T-helper 1 cell treated with Interleukin-12 subunit alpha and Interleukin-12 subunit beta and Interleukin-4 antibody, amounts not matched to agents 30 ng/mL and 1 ng/mL, for 36 hours (primary cell): ENCODE data around the gene ERG28. TPM values are rescaled to one million over a fixed set of nuclear protein-coding genes. Genes with fewer than 3 reads are reported as not detected.
"Not testable (repeated sequence)": the region's sequence is repeated elsewhere in the genome, so short reads cannot be mapped to it uniquely, and the experiment has no call there.

Source experiments
- intact Hi-C: fragments of 100-400 bp; cut with micrococcal nuclease; formaldehyde crosslinking; loops from one replicate; pipeline ENCODE4 v1.15.1; 2024
- total RNA-seq: library from RNA; stranded (reverse); gene quantifications from 2 replicates; pipeline ENCODE4 v1.2.3, GENCODE V29; 2022

The ERG28 gene
- total RNA-seq, 1 donor from 2014 or later = 20.2 TPM

DNA sequence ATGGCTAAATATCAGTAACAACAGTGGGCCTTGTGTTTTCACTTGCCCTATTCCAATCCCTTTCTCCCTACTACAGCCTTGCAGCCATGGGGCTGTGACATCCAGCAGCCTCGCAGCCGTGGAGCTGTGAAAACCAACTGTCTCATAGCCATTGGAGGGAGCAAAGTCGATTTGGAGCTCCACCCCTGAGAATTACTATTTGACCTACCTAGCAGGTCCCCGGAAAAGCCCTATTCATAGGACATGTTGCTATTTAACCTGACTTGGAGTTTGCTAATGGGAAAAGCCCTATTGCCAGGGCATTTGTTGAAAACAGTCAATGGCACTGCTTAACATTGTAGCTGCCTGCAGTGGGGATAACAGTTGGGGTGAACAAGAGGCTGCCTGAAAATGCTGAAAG is 33.3 kb downstream of the ERG28 start:
- intact Hi-C loops = no loop called here

DNA sequence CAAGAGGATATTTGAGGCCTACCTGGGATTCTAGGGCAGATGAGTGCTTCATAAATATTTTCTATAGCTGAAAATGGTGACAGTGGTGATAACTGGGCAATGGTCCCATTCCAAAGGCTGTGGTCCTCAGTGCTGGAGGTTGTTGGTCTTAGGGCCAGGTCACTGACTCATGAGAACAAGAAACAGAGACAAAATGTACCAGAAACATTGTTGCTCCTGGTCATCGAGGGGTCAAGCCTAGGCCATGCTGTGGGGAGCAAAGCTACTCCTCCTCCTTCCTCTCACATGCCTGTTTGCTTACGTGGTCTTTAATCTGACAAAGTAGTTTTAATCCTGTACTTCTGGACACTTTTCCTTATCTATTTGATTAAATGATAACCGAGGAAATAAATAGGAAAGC is 33.8 kb downstream of the ERG28 start:
- intact Hi-C loops = no loop called here

DNA sequence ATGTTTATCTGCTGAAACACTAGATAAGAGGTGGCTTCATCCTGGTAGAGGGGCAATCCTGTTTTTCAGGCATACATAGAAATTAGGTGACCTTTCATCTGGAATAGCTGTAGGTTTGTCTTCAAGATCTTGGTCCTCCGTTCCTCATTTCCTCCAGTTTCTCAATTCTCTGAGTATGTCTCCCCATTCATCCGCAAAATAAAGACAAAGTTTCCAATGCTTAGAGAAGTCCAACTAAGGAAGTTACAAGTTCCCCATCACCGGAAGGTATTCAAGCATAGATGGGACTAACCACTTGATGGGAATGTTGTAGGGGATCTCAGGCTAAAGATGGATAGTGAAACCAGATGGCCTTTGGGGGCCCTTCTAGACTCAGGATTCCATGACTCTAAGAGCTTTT is 34.3 kb downstream of the ERG28 start:
- intact Hi-C loops = no loop called here

DNA sequence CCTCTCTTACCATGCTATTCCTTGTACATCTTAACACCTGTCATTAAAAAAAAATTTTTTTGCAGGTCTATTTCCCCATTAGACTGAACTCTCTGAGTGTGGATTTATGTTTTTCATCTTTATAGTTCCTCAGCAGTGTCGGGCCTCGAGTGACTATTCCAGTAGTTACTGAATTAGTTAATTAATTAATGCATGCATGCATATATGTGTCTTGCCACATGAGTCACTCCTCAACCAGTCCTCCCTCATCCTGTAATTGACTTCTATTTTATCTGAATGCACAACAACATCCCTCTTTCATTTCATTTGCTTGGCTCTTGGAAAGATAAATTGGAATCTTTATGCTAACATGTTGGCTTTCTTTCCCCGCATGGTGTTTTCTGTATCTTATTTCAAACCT is 35.6 kb downstream of the ERG28 start:
- intact Hi-C loops = no loop called here

DNA sequence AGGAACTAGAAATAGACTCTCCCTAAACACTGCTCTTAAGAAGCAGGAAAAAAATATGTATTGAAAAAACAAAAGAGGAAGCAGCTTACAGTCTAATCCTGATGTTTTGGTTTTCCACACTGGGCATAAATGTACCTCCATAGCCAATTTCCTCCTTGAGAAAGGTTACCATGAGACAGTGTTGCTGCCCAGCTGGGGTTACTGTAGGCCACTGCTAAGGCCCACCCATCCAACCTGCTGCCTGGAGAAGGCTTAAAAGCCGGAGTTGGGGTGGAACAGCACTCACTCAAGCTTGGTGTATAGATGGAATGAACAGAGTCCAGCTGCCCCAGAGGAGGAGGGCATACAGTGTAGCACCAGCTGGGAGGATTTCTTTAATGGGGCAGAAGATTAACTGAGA is 41.1 kb downstream of the ERG28 start:
- intact Hi-C loops = no loop called here

DNA sequence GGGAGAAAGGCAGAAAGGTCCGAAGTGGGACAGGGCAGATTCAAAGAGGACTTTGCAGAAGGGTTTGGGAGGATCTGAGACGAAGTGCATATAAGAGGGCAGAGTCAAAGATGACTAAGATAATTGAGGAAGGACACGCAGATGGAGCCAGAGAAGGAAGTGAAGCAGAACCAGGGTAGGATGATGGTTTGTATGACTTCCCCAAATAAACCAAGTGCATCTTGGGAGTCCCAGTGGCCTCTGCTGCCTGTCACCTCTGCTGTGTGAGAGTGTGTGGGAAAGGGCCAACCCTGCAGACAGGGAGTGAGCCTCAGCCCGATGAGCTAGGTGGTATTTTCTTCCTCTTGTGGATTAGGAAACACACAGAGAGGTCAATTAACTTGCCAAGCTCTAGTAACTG is 45.5 kb downstream of the ERG28 start:
- intact Hi-C loops = no loop called here

DNA sequence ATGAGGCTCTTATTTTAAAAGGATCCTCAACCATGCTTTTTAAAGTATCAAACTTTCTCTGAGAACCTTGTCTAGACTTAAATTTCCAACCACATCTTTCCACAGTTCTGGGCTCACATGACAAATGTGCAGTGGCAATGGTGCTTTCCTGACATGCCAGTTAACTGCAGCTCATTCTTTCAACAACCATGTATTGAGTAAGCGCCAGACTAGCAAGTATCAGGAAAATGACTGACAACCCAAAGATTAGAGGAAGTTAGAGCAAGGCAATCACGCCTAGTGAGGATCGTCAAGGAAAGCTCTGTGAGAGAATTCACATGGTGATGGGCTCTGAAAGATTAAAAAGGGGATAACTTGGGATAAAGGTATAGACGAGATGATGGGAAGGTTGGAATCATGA is 46.5 kb downstream of the ERG28 start:
- intact Hi-C loops = no loop called here

DNA sequence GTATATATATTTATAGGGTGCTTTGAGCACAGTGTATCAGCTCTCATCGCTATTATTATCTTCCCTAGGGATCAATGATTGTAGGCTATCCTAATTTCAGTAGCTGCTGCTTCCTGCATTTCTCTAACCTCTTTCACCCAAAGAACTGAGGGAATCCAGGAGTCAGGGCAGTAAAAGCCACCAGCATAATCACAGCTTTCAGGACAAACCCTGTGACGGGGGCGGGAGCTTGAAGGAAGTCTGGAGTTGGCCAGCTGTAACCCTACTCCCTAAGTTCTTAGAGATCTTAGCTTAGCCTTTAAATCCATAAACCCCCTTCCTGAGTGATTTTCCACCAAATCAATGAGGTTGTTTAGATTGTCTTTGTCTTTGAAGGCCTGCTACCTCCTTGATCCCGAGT is 48.5 kb downstream of the ERG28 start:
- intact Hi-C loops = no loop called here

DNA sequence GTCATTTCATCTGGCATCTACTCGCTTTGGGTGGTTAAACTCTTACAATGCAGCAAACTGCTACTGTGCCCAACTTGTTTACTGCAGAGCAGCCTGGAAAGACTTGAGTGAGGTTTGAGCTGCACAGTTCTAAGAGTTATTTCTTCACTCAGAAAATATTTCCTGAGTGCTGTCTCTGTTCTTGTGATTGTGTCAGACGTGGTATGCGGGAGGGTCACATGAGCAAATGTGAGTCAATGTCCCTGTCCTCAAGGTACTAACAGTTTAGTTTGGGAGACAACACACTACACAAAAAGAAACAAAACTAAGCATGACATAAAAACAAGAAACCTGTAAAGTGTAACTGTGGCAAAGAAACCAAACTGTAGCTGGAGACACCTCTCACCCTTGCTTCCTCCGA is 49.8 kb downstream of the ERG28 start:
- intact Hi-C loops = no loop called here

DNA sequence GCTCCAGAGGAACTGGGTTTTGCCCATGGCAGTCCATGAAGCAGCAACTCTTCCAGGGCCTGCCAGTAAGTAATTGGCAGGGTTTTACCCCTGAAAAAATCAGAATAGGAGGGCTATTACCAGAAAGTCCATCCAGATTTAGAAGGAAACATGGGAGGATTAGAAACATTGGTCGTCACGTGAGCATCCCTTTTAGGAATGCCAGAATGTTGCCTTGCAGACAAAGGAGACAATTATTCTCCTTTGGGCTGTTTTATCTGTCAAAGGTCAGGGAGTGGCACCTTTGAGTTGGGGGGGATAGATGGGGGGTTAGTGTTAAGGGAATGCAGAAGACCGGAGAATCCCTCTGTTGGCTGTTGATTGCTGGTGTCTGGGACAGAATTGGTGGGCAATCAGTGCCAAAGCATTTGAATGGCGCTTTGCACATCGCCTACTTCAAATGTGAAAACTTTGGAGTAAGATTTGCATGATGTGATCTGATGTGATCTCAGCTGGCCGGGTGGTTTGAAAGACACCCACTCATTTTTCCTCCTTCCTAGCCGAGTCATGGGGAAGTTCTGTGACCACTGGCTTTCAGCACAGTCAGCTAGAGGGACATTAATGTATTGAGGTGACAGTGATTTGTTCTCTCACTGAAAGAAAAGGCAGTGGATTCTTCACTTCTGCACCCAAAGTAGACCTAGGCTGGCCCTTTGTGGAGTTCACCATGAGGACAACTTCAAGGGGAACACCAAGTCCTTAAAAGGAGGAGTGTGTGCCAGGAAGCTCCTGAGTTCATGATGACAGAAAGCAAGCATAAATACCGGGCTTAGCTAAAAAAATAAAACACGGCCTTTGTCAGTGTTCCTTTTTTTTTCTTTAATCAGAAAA is 50.8 kb downstream of the ERG28 start:
- intact Hi-C loops = no loop called here

DNA sequence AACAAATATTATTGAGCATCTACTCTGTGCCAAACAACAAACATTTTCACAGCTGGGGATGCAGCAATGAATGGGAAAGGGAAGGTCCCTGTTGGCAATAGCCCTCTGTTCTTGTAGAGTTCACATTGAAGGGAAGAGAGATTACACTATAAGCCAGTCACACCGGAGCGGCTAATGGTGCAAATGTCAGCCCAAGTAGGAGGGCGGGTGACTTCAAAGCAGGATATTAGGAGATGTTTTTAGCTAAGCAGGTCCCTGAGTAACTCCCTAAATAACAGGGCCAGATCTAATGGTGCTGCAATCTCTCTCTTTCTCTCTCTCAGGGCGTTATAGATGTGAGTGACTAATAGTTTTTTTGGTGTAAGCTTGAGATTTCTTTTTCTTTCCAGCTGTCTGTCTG is 51.6 kb downstream of the ERG28 start:
- intact Hi-C loops = no loop called here

DNA sequence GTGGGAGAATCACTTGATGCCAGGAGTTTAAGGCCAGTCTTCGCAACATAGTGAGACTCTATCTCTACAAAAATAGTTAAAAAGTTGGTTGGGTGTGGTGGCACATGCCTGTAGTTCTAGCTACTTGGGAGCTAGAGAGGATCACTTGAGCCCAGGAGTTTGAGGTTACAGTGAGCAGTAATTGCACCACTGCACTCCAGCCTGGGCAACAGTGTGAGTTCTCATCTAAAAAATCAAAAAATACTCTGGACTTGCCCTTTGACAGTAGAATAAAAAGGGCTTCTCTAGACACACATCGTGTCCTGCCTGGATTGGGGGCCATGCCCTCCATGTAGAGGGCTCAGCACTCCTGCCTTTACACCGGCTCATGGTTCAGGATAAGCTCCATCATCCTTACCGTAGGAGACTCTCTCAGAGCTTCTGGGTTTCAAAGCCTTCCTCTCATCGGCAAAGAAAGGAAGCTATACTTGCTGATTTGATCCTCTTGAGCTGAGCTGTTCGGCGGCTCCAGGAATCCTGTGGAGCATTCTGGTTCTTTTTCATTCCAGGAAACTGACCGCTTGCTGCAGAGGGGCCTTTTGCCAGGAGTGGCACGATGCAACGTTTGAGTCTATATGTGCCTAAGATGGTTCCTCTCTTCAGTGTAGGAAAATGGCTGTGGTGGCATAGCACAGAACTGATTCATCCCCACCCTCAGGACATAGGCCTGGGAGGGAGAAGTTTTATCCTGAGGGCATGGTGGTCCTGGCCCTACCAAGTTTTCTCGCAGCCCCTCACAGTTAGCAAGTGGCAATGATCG is 52.6 kb downstream of the ERG28 start:
- intact Hi-C loops = no loop called here

DNA sequence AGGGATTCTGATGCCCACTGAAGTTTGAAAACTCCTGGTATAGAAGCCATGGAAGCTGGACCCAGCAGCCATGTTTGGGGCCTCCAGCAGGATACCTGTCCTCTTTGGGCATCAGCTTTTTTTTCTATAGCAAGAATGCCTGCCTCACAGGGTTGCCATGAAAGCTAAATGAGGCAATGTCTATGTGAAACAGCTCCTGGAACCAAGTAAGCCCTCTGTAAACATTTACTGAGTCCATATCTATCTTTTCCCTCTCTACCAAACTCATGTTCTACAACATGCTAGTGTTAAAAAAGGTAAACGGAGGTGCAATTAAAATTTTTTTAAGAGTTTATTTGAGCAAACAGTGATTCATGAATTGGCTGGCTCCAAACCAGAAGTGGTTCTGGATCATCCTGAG is 53.6 kb downstream of the ERG28 start:
- intact Hi-C loops = no loop called here

DNA sequence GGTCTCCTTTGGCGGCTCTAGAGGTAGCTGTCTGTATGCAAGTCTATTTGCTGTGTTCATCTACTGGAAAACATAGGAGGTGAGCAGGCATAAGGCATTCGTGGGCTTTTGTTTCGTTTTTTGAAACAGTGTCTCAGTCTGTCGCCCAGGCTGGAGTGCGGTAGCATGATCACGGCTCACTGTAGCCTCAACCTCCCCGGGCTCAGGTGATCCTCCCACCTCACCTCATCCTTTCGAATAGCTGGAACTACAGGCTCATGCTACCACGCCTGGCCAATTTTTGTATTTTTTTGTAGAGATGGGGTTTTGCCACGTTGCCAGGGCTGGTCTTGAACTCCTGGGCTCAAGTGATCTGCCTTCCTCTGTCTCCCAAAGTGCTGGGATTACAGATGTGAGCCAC is 54.8 kb downstream of the ERG28 start:
- intact Hi-C loops = no loop called here

DNA sequence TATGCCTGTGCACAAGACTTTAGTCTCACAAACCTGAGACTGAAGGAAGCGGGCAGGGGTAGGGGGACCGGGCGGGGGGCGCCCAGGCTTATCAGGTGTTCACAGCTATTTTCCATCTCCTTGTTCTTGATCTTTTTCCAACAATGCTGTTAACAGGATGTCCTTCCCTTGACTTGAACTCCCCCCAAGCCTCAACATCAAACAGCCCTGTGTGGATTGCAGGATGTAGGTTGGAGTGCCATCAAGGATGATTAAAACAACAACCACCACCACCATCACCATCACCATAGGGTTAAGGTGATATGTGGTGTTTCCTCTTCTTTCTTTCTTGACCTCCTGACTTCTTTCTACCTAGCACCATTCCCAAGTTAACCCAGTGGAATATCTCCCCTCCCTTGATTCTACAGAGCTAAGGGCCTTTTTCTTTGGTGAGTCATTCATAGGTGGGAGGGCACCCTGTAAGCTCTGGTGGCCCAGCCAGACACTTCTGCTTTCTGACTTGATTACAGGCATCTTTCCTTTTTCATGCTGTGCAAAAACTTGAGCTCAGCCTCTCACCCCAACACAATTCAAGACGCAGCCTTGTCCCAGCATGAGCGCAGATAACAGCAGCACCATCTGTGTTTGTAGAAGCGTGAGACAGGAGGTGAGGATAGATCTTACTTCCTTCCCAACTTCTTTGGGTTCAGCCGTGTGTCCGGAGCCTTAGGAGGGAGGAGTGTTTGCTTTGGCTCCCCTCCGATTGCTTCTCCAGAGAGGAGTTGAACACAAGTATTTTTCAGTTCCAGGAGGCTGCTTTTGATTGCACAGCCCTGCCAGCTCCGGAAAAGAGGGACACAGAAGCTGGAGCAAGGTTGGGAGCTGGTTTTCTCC is 55.5 kb downstream of the ERG28 start:
- intact Hi-C loops = no loop called here

DNA sequence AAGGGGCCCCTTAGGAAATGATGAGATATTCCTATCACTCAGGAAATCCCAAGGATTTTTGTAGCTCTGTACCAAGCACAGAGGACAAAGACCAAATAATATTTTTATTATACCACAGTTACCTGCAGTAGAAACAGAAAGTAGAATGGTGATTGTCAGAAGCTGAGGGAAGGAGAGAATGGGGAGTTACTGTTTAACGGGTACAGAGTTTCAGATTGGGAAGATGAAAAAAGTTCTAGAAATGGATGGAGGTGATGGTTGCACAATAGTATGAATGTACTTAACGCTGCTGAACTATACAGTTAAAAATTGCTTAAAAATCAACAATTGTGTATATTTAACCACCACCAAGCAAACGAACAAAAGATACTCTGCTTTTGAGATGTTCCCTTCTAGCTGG is 58.2 kb downstream of the ERG28 start:
- intact Hi-C loops = no loop called here

DNA sequence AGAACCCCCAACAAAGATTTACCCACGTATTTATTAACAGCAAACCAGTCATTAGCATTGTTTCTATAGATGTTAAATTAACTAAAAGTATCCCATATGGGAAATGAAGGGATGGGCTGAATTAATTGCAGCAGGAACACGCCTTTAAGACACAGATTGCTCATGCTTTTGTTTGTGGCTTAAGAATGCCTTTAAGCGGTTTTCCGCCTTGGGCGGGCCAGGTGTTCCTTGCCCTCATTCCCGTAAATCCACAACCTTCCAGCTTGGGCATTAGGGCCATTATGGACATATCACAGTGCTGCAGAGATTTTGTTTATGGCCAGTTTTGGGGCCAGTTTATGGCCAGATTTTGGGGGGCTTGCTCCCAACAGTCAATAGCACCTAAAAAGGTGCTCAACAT is 59.6 kb downstream of the ERG28 start:
- intact Hi-C loops = not testable (repeated sequence)

DNA sequence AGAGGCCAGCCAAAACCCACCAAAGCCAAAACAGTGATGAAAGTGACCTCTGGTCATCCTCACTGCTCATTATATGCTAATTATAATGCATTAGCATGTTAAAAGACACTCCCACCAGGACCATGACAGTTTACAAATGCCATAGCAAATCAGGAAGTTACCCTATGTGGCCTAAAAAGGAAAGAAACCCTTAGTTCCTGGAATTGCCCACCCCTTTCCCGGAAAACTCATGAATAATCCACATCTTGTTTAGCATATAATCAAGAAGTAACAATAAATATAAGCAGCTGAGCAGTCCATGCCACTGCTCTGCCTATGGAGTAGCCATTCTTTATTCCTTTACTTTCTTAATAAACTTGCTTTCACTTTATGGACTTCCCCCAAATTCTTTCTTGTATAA is 60.6 kb downstream of the ERG28 start:
- intact Hi-C loops = not testable (repeated sequence)
